NCI-H2107 (cell line): ENCODE data around the gene DPM2.

Experiments used
- DNase-seq: peaks from one replicate; lab custom pipeline; 2025; lab: John Stamatoyannopoulos, UW

DPM2 gene

GRCh38 chr9:127937388-127938297, at the start of gene DPM2:
TSS of gene DPM2 (minus strand) at chr9:127937854. CDS start at chr9:127937820, 34 bp downstream.
- DNase-seq, result no peak

- DNase-seq, result no peak
Observed at GRCh38 chr9:127987103-127987614, 49.5 kb upstream of the DPM2 start.

GRCh38 chr9:127985011-127985410, 47.4 kb upstream of the DPM2 start:
- DNase-seq, result no peak

GRCh38 chr9:127983847-127984289, 46.2 kb upstream of the DPM2 start:
- DNase-seq, result no peak

- no peak for DNase-seq
Observed at GRCh38 chr9:127982912-127983311, 45.3 kb upstream of the DPM2 start.

- DNase-seq, result no peak
Observed at GRCh38 chr9:127981559-127982121, 44.0 kb upstream of the DPM2 start.

- DNase-seq, result peak; percentile 95
Observed at GRCh38 chr9:127980706-127981558, 43.3 kb upstream of the DPM2 start, which contains the start of gene EEIG1. TSS of gene EEIG1 (minus strand) at chr9:127980989. CDS start at chr9:127980137, 852 bp downstream.

GRCh38 chr9:127980060-127980705, 42.5 kb upstream of the DPM2 start:
- no peak for DNase-seq

- DNase-seq, result no peak
Observed at GRCh38 chr9:127979333-127980059, 41.8 kb upstream of the DPM2 start.

- DNase-seq, result no peak
Observed at GRCh38 chr9:127979015-127979332, 41.3 kb upstream of the DPM2 start.

GRCh38 chr9:127977884-127978647, 40.4 kb upstream of the DPM2 start:
- no peak for DNase-seq

GRCh38 chr9:127977009-127977883, 39.6 kb upstream of the DPM2 start:
- no peak for DNase-seq

- DNase-seq, result no peak
Observed at GRCh38 chr9:127976498-127976897, 38.8 kb upstream of the DPM2 start.

- no peak for DNase-seq
Observed at GRCh38 chr9:127975376-127976315, 38.0 kb upstream of the DPM2 start.

- no peak for DNase-seq
Observed at GRCh38 chr9:127974769-127975261, 37.2 kb upstream of the DPM2 start.

GRCh38 chr9:127974001-127974768, 36.5 kb upstream of the DPM2 start:
- DNase-seq, result no peak
